Stimulated activated CD8-positive, alpha-beta memory T cell treated with anti-CD3 and anti-CD28 coated beads, Interleukin-4, amount 100 ng/mL, for 24 hours (primary cell): ENCODE data around the gene SDHD.

Source experiments
- DNase-seq: peaks from one replicate; pipeline ENCODE4 v3.0.0-alpha.2; 2020; ENCODE audit warnings: low read depth

SDHD gene

GRCh38 chr11:112103446-112103845, 16.8 kb downstream of the SDHD start:
- no peak for DNase-seq

GRCh38 chr11:112106070-112106469, 19.4 kb downstream of the SDHD start:
- no peak for DNase-seq

GRCh38 chr11:112113539-112114457, 27.1 kb downstream of the SDHD start:
- DNase-seq, result no peak

DNA sequence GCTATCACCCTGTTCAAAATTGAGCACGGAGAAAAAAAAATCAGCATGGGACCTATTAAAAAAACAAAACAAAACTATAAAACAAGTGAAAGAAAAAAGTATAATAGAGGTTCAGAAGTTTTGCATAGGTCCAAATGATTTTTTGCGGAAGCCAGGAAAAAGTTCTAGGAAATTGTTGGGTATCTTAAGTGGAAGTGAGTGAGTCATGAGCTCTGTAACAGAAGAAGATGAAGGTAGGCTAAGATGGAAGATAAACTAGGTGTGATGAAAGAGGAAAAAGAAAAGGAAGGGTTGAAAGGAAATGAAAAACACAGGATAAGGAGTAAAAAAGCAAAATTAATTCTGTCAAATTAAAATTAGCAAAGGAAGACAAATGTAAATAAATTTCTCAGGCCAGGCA, 27.8 kb downstream of the SDHD start:
- DNase-seq, result no peak

GRCh38 chr11:112115386-112115785, 28.7 kb downstream of the SDHD start:
- no peak for DNase-seq

GRCh38 chr11:112118176-112118575, 31.5 kb downstream of the SDHD start:
- DNase-seq, result no peak

DNA sequence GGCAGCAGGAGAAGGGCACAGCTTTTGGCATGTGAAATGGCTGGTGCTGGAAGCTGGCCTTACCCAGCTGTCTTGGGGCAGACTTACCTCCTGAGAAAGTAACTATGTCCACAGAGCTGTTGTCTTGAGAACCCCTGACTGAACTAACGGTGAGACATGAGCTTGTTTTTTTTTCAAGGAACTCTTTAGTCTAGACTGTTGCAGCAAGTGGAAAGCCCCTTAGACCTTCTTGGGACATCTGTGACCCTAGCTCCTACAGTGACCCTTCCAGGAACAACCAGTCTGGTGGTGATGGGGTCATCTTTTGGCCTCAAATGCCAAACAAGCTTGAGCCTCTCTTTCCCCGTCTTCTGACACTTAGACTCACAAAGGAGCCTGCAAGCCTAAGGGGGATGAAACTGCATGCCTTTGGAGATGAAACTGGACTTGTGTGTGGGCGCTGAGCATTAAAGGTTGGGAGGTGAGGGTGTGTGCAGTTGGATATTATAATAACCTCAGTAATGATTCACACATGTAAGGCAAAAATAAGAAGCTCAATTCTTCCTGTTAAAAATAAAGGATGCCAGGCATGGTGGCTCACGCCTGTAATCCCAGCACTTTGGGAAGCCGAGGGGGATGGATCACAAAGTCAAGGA, 35.4 kb downstream of the SDHD start:
- no peak for DNase-seq

DNA sequence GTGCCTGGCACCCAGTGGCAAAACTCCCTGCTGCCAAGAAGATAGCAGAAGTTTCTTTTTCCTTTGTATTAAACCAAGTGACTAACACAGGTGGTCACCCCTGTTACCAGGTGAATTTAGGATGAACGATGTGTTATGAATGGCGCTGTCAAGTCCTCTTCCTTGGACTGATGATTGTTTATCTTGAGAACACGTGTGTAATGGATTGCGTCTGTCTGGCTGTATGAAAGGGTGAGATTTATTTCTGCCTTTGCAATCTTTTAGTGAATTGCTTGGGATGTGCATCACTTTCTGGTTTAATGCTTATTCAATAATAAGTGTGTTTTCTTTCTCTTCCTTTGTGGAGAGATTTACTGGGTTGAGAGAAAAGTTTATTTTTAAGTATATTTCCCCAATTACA, 36.5 kb downstream of the SDHD start:
- no peak for DNase-seq

DNA sequence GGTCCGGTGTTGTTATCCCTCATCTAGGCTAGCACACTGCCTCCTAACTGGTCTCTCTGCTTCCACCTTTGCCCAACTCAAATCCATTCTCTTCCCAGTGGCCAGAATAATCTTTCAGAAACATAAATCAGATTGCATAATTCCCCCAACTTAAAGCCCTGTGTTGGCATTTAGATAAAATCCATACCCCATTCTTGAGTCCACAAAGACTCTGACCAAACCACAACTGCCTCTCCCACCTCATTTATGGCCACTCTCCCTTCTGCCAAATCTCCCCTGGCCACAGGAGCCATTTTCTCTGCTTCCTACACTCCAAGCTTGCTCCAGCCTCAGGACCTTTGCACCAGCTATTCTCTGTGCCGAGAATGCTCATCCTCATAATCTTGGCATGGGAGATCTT, 40.4 kb downstream of the SDHD start:
- DNase-seq, result no peak

DNA sequence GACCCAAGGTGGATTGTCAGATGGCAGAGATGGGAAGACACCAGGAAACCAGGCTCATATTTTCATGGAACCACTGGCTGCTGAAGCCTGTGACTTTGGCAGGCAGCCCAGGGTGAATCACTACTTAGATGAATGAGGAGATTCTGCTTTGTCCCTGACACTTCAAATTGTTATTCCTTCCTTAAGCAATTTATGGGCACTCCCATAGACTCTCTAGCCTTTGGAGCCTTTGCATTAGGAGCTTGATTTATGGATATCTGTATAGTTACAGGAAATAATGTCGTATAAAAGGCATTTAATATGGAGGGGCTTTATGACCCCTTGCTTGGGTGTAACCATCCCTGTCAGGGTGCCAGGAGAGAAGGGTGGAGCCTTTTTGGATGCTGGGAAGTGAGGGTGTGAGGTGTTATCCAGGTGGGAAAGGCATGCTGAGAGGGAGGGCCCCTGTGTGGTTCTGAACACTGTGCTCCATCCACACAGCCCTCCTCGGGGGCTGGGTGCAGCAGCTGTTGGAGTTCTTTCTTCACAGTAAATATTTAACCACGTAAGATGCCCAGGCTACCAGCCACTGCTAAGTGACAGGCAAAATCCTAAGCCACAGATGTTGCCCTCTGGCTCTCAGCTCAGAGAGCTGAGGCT, 41.9 kb downstream of the SDHD start:
- DNase-seq, result no peak

- DNase-seq, result no peak
These were observed 43.0 kb downstream of the SDHD start for GRCh38 chr11:112129656-112130055.

DNA sequence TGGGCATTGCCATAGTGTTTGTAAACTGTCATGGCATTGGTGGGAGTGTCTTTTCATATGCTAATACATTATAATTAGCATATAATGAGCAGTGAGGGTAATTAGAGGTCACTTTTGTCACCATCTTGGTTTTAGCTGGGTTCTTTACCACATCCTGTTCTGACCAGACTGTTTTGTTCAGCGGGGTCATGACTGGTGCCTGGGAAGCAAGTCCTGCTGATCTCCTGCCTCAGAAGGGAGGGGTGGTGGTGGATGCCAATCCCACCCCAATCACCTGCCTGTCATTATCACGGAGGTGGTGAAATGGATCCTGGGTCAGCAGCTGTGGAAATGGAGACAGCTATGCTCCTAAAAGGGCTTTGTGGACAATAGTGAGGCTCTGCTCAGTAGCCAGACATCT, 46.1 kb downstream of the SDHD start:
- no peak for DNase-seq

GRCh38 chr11:112134473-112134872, 47.8 kb downstream of the SDHD start:
- DNase-seq, result no peak

DNA sequence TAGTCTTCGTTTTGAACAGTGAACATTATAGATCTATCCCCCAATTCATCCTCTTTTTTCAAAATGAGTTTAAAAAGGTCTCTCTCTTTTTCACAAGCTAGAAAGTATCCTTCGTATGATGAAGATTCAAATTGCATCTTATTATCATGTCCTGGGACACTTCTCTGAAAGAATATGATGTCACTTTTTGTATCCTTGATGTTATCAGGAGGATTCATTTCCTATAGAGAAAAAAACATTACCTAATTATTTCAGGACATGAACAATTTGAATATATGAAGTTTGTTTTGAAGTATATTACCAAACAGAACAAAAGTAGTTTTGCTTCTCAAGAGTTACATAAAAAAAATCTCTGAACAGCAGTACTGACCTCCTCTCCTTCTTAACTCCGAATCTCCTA, 56.9 kb downstream of the SDHD start:
- no peak for DNase-seq
